VCaP (cell line): Measurements from ENCODE around the gene ECI2.

ENCODE experiments used
- H3K27ac ChIP-seq: fragments of 450-650 bp; 2 replicates; pipeline ENCODE4 v1.5.1; 2017
- TF ChIP-seq, protein P1 (sequence below): fragments of 450-650 bp; conservative IDR thresholded peaks from 2 replicates; pipeline ENCODE4 v1.5.1; 2017; ENCODE audit warnings: mild to moderate bottlenecking, moderate library complexity

Gene ECI2

DNA sequence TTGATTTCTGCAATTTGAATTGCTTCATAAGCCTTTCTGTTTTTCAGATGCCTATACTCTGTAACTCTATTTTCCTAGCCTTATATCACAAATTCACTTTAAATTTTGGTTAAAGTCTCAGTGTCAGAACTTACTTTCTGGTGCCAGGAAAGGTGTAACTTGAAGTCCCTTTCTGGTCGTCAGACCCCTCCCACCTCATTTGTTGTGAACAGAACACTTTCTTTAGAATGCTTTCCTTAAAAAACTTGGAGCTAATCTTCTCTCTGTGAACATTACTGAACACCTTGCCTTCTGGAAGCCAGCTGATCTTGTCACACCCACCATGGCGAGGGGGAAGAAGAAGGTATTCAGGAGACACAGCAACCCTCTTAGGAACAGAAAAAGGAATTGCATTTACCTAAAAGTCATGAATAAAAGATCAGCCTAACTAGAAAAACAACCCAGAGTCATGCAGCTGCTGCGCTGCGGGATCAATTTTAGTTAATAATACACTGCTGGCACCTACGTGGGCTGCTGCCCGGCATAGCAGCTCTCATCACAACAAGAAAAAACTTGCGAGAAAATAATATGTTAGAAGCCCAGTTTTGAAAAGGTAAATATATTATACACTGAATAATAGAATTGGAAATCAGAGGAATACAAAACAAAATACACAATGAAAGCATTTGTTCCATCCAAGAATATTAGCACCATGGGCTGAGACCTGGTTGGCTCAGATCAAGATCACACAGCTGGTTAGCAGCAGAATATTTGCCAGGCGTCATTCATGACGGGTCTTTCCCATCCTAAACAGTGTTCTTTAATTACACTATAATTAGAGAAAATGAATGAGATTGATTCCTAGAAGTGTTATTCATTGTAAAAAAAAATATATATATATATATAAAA, 50.7 kb downstream of the ECI2 start:
- no peak overlapping the region for H3K27ac ChIP-seq
- TF ChIP-seq, protein P1, sequence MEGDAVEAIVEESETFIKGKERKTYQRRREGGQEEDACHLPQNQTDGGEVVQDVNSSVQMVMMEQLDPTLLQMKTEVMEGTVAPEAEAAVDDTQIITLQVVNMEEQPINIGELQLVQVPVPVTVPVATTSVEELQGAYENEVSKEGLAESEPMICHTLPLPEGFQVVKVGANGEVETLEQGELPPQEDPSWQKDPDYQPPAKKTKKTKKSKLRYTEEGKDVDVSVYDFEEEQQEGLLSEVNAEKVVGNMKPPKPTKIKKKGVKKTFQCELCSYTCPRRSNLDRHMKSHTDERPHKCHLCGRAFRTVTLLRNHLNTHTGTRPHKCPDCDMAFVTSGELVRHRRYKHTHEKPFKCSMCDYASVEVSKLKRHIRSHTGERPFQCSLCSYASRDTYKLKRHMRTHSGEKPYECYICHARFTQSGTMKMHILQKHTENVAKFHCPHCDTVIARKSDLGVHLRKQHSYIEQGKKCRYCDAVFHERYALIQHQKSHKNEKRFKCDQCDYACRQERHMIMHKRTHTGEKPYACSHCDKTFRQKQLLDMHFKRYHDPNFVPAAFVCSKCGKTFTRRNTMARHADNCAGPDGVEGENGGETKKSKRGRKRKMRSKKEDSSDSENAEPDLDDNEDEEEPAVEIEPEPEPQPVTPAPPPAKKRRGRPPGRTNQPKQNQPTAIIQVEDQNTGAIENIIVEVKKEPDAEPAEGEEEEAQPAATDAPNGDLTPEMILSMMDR, result no peak

DNA sequence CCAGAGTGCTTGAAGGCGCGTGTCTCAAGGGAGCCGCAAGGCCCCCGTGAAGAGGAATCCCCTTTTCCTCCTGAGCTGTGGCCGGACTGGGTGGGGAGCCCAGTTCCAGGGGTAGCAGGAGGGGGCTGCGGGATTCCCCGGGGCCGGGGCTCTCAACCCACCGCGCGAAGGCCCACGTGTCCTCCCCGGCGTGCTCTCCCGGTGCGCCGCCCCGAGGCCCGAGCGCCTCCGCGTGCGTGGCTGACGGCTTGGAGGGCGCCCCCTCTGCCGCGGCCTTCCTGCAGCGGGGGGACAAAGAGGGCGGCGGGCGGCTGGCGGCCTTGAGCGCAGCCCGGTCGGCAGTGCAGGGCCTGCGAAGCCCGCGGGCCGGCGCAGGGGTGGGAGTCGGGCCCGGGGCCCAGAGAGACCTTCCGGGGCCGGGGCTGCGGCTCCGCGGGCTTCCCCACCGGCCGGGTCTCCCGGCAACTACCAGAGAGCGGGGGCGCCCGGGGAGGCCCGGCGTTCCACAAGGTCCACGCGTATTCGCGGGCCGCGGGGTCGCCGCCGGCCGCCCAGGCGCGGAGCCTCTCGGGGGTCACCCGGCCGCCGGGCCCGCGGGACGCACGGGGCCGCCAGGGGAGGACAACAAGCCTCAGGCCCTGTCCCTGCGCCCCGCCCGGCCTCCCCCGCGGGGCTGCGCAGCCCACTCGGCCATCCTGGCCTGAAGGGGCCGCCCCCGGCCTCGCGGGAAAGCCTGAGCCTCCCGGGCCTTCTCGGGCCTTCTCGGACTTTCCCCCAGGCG, 56.5 kb downstream of the ECI2 start, which contains the start of gene FAM217A:
Gene FAM217A (minus strand): TSS at position 447 of the 781 bp plus-strand sequence. CDS start 1,723 bp downstream, outside the sequence.
- H3K27ac ChIP-seq, result no peak within 1 kb of the TSS
- TF ChIP-seq, protein P1, result no peak

DNA sequence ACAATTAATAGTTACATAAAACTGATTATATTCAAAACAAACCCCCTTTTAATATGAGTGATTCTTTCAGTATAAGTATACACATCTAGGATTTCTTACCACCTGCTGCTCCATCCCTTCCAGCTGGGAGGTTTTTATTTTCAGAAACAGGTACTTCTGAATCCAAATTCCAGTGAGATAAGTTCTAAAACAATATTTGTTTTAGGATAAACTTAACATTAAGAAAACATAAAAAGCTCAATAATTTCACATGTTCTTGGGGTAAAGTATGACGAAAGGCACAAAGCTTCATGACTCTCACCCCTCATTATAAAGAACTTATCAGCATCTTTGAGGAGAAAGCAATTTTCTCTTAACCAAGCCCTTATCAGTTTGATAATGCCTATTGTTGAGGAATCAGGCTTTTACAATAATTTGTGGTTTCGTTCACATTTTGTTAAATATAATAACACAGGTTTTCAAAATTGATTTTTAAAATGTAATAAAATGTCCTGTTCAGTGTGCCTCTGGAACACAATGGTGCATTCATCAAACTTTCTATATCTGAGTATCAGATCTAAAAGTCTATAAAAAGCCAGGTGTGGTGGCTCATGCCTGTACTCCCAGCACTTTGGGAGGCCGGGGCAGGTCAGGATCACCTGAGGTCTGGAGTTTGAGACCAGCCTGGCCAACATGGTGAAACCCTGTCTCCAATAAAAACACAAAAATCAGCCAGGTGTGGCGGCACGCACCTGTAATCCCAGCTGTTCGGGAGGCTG, 60.7 kb downstream of the ECI2 start:
- H3K27ac ChIP-seq, result no peak overlapping the region
- TF ChIP-seq, protein P1, result no peak

DNA sequence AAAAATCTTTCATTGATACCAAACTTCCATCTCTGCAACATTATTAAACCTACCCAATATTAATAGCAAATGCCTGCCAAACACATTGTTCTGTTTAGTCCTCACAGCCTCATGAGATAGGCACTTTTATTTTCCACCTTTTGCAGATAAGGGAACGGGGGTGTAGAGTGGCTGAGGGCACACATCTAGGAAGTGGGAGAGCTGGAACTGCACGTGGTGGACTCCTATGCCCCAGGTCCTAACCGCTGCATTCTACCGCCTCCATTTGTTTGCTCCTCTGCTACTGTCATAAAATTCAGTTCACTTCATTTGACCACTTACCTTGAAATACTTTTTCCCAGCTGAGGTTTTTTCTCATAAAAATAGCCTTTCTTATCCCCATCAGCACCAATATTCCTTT, 64.0 kb downstream of the ECI2 start:
- H3K27ac ChIP-seq, result no peak overlapping the region

DNA sequence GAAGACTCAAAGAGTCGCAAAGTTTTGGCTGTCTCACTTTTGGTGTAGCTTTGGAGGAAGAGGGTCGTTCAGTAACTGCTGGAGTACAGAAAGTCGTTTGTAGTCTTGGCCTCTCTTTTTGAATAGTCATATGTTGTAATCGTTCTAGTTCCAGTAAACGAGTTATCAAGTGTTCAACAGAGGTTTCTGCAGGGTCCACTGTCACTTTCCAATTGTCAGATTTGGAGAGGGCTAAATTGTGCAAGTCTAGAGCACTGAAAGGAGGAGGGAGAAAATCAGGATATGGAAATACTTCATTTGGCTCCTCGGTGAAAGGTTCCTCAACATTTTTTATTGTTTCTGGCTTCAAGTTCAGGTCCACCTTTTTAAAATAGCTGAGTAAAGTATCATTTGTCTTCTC, 66.2 kb downstream of the ECI2 start:
- no peak overlapping the region for H3K27ac ChIP-seq
- TF ChIP-seq, protein P1, result no peak

More for the DNA sequence above, 64.0 kb downstream of the ECI2 start:
- TF ChIP-seq, protein P1, result no peak

DNA sequence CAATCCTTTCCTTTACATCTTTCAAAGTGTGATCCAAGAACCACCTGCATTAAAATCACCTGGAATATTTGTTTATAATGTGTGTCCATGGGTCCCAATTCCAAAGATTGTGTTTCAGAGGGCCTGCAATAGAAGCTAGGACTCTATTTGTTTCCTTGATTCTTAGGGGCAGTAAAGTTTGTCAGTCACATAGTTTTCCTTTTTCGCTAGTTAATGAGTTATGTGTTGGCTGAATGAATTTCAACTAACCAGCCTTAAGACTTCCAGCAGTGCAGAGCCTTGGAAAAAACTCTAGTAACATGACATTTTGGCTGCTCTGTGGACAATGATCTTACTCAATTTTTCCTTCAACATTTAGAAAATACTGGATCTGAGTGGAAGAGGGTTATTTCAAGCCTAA, 67.7 kb downstream of the ECI2 start:
- TF ChIP-seq, protein P1, result no peak
- H3K27ac ChIP-seq, result no peak overlapping the region
